ENCODE data around the gene DAB1. TPM values are rescaled to one million over a fixed set of nuclear protein-coding genes. Genes with fewer than 3 reads are reported as not detected.

DAB1 gene
- total and polyA plus RNA-seq, 2 of the 8 experiments (the other 6 are each of a cell fraction or from before 2014, with no cell fraction given) = 4.4 to 11.8 TPM

- no peak for TF ChIP-seq HDAC6 (IDR thresholded peaks at IDR 0.05; ENCODE audit: low read depth, low read length)
- no peak for TF ChIP-seq PHF8 (conservative IDR thresholded peaks at IDR 0.05; ENCODE audit: low read depth, low read length)
- no peak for TF ChIP-seq SIX5 (IDR thresholded peaks at IDR 0.05; ENCODE audit: low read depth, low read length)
- no peak for TF ChIP-seq TBP (IDR thresholded peaks at IDR 0.05; ENCODE audit: low read depth, low read length)
- TF ChIP-seq BCL11A (IDR thresholded peaks at IDR 0.05; ENCODE audit: low read depth in 2 of 2, low read length in 2 of 2) = no peak
Observed at GRCh38 chr1:57162607-57163261, 261.1 kb downstream of the DAB1 start (continued).

Measured in H1 (cell line).